NCI-H2029 (cell line): ENCODE data around the gene RCC1.
A peak's percentile ranks its signal among the peaks of the same experiment; 100 is the strongest.
"Not testable (repeated sequence)": the region's sequence is repeated elsewhere in the genome, so short reads cannot be mapped to it uniquely, and the experiment has no call there.

Experiments
- DNase-seq: peaks from one replicate; lab custom pipeline; 2025; lab: John Stamatoyannopoulos, UW

RCC1 gene

DNA sequence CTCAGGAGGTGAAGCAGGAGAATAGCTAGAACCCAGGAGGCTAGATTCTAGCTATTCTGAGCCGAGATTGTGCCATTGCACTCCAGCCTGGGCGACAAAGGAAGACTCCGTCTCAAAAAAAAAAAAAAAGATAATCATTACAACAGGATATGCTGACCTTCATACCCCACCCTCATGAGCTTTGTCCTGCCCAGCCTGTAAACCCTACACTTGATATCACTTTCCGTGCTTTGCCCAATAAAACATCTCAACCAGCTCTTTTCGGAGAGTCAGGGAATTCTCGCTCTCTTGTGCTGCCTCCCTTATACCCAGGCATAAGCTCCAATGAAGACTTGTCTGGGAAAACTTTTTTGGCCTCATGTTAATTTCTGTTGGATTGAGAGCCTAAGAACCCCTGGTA, 45.5 kb downstream of the RCC1 start:
- no peak for DNase-seq

DNA sequence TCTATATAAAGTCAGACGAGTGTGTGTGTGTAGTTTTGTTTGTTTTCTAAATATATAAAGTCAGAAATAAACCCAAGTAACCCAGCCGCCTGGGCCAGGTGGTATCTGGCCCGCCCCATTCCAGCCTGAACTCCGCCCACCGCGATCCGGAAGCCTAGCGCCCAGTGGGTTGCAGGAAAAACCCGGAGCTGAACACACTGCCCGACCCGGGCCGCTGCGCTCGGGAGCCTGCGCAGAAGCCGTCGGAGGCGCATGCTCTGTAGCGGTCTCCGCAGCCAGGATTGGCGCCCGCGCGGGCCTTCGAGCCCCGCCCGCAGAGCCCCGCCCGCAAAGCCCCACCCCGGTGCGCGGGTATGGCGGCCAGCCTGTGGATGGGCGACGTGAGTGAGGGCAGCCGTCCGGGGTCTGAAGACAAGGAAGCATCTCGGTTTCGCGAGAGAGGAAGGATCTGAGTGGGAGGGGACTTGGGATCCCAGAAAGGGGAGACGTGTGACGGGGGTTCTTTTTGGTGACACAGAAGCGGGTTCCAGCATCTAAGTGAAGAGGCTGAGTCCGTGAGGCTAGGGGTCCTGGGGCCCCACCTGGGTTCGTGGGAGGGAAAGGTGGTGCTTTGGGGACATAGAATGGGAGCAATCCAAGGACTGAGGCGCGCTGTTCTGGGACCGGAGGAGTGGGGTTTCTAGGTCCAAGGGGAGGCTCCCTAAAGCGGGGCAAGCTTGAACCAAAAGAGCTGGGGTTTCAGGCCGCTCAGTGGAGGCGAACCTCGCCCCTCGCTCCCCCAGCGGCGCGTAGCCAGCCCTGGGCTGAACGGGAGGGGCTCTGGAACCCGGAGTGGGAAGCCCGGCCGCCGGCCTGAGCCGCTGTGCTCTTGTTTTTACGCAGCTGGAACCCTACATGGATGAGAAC, 47.2 kb downstream of the RCC1 start, which contains the start of gene TRNAU1AP:
TRNAU1AP (plus strand) TSS at position 328 of the 906 bp plus-strand sequence; CDS start at position 354, 26 bp downstream.
- peak; percentile 94 for DNase-seq

- DNase-seq: no peak
Measured at GRCh38 chr1:28560886-28561285, 55.0 kb downstream of the RCC1 start.

GRCh38 chr1:28564310-28564709, 58.5 kb downstream of the RCC1 start:
- no peak for DNase-seq

DNA sequence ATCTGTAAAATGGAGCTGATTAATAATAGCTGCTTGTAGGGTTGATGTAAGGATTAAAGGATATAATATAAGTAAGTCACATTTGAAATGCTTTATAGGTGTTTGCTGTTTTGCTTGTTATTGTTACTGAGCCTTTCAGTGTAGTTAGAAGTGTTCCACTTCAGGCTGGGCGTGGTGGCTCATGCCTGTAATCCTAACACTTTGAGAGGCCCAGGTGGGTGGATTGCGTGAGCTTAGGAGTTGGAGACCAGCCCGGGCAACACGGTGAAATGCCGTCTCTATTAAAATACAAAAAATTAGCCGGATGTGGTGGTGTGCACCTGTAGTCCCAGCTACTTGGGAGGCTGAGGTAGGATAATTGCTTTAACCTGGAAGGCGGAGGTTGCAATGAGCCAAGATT, 59.2 kb downstream of the RCC1 start:
- no peak for DNase-seq

GRCh38 chr1:28565726-28566125, 59.9 kb downstream of the RCC1 start:
- no peak for DNase-seq

- no peak for DNase-seq
Measured at GRCh38 chr1:28566931-28567330, 61.1 kb downstream of the RCC1 start.

GRCh38 chr1:28571911-28572310, 66.1 kb downstream of the RCC1 start:
- DNase-seq: no peak

DNA sequence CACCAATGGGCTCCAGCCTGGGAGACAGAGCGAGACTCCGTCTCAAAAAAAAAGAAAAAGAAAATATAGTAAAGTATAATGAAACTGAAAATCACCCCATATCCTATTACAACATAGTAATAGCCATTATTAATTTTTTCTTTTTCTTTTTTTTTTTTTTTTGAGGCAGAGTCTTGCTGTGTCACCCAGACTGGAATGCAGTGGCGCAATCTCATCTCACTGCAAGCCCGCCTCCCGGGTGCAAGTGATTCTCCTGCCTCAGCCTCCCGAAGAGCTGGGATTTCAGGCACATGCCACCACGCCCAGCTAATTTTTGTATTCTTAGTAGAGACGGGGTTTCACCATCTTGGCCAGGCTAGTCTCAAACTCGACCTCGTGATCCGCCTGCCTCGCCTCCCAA, 67.0 kb downstream of the RCC1 start:
- not testable (repeated sequence) for DNase-seq

GRCh38 chr1:28573564-28573963, 67.7 kb downstream of the RCC1 start:
- DNase-seq: no peak

- no peak for DNase-seq
Measured at GRCh38 chr1:28577052-28577678, 71.3 kb downstream of the RCC1 start.

DNA sequence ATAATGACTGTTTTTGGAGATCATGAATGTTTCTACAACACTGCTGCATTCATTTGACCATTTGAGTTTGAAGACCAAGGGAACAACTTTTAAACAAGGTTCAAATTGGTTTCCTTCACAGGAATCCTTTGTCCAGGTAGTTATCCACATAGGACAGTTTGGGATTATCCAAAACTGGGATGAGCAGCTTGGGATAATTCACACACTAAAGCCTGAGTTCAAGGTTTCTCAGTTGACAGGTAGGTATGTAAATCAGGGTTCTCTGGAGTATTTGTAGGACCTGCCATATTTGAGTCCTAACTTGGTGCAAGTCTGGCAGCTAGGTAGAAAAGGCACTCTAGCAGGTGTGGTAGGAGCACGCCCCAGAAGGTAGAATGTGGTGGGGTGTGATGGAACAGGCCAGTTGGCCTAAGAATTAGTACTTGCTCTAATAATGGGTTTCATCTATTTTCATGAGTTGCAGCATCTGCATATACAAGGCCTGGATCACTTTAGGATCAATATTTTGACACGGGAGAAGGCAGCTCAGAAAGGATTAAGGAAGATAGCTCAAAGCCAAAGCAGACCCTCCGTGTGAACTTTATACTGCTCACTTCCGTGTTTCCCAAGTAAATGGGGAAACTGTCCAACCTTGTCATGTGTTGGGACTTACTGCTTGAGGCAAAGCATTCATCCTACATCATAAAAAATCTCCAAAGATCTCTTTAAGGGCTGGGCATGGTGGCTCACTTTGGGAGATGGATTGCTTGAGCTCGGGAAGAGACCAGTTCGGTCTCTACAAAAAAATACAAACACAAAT, 72.1 kb downstream of the RCC1 start:
- no peak for DNase-seq

- DNase-seq: no peak
Measured at GRCh38 chr1:28578696-28579218, 72.9 kb downstream of the RCC1 start.

GRCh38 chr1:28579401-28579800, 73.6 kb downstream of the RCC1 start:
- DNase-seq: no peak

DNA sequence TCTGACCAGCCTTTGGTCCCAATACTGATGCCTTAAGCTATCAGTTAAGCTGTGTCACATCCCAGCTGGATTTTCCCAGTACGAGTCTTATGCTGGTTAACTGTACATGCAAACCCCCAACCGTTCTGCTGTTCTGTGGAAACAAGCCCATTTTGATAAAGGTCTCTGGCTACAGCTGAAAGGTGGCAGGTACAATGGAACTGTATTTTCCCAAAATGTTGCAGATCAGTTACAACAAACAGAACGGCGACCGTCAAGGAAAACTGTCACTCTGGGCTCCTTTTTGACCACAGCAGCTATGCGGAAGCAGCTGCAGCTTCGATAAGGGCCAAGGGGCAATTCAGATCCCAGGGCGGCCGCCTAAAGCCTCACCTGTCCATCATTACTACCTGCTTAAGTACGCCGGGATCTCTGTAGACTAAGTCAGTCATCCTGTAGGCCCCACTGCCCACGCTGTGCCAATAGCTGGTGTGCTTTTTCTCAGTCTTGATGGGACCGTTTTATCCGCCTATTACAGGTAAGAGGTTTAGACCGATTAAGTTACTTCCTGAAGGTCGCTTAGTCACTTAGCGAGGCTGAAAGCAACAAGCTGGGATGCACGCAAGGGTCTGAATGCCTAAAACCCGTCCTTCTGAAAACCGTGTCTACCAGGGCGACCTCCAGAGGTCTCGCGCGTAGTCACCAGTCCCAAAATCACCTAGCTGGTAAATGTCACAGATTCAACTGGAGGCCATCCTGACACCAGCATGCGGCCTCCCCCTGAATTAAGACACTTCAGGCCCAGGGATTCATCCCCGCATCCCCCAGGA, 75.1 kb downstream of the RCC1 start:
- no peak for DNase-seq

DNA sequence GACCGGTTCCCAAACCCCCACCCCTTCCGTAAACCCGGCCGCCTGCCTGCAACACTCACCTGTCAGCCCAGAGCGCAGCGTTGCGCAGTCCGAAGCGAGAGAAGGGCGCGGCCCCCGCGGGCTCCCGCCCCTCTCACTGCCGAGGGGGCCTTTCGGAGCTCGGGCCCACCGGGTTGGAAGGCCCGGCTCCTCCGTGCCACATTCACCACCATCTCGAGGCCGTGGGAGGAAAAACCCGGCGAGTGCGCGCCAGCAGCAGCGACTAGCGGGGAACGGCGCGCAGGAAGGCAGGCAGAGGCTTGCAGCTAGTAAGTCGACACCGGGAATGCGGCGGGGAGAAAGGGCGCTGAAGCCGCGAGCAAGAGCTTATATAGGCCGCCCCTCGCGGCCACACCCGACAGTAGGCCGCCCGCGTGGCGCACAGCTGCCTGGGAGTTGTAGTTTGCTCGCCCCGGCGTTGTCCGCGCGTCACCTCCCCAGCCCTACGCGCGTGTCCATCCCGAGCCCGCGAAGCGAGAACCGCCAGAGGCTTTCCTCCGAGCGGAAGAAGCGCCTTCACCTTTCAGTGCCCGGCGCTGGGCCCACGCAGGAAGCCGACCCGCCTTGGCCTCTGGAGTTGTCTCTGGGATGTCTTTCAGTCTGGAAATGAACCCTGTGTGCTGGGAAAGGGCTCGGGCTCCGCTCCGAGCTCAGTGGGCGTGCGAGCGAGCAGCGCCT, 75.8 kb downstream of the RCC1 start:
- DNase-seq: peak; percentile 88

GRCh38 chr1:28582248-28582615, 76.4 kb downstream of the RCC1 start:
- no peak for DNase-seq

- DNase-seq: not testable (repeated sequence)
Measured at GRCh38 chr1:28586585-28587391, 80.9 kb downstream of the RCC1 start.
